Measurements from ENCODE around the gene ZNF559. TPM values are rescaled to one million over a fixed set of nuclear protein-coding genes. Genes with fewer than 3 reads are reported as not detected.
"Not testable (repeated sequence)": the region's sequence is repeated elsewhere in the genome, so short reads cannot be mapped to it uniquely, and the experiment has no call there.

Gene ZNF559
- 9.7 TPM for total RNA-seq
- long read RNA-seq, partial matches to known transcripts: 2 of 19 reads
- long read RNA-seq, other reads (novel, unspliced or antisense): 12 of 19 reads

DNA sequence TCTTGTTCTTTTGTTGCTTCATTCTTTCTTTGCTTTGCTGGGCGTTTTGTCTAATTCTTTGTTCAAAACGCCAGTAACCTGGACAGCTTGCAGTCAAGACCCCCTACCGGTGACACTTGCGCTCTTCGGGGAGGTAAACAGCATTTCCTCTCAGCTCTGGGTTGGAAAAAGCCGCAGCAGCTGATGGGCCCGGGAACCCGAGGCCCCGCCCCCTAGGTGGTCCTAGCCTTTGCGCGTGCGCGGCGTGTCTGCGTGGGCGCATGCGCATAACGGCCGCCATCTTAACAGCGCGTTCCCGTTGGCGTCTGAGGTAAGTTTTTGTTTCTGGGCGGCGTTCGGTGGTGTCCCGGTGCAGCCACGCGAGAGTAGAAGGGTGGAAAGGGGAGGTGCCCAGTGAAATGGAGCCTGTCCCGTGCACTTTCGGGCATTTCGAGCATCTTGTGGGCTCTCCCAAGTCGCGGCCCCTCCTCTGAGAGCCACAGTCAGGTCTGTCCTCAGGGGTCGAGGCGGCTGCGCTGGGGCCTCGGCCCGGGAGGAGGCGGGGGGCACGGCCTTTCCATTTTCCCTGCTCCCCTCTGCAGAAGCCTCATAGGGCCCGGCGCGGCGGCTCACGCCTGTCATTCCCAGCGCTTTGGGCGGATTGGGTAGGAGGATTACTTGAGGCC lies at the start of gene ZNF559:
ZNF559 (plus strand) TSS at position 261 of the 665 bp plus-strand sequence. CDS start 14,371 bp downstream, outside the sequence.
- peak; percentile 97 for DNase-seq (ENCODE audit: low spot score)

DNA sequence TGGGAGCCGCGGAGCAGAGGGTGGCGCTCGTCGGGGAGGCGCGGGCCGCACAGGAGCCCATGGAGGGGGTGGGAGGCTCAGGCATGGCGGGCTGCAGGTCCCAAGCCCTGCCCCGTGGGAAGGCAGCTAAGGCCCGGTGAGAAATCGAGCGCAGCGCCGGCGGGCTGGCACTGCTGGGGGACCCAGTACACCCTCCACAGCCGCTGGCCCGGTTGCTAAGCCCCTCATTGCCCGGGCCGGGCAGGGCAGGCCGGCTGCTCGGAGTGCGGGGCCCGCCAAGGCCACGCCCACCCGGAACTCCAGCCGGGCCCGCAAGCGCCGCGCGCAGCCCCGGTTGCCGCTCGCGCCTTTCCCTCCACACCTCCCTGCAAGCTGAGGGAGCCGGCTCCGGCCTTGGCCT lies 40.5 kb upstream of the ZNF559 start:
- DNase-seq (ENCODE audit: low spot score): not testable (repeated sequence)

DNA sequence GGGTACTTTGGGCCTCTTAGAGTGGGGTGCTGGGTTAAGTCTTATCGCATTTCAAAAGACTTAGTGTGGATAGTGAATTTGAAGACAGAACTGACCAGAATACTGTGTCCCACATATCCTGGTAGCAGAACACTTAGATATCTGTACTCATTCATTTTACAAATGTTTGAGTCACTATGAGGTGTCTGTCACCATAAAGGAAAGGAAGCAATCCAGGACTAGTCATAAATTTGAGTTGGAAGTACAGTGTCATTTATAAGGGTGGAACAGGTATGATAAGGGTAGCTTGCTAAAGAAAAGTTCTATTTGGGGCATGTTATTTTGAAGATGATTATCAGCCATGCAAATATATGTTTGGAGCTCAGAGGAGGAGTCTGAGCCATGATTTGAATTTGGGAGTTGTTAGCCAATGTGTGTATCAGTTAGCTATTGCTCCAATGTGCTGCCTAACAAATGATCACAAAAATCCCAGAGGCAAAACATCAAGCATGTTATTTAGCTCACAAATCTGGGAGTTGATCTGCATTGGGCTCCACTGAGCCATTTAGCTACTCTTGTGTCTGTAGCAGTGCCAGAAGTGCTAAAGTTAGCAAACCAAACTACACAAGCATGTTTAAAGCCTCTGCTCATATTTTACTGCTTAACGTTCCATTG lies 34.6 kb upstream of the ZNF559 start:
- DNase-seq (ENCODE audit: low spot score): no peak

DNA sequence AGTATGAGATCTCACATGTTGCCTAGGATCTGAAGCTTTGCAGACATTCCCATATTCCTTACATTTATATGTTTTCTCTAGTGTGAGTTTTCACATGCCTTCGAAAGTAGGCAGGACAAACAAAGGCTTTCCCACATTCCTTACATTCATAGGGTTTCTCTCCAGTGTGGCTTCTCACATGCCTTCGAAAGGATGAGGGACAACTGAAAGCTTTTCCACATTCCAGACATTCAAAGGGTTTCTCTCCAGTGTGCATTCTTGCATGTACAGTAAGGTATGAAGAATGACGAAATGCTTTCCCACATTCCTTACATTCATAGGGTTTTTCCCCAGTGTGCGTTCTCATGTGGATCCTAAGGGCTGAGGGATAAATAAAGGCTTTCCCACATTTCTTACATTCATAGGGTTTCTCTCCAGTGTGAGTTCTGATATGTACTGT lies 28.5 kb upstream of the ZNF559 start:
- no peak for DNase-seq (ENCODE audit: low spot score)

DNA sequence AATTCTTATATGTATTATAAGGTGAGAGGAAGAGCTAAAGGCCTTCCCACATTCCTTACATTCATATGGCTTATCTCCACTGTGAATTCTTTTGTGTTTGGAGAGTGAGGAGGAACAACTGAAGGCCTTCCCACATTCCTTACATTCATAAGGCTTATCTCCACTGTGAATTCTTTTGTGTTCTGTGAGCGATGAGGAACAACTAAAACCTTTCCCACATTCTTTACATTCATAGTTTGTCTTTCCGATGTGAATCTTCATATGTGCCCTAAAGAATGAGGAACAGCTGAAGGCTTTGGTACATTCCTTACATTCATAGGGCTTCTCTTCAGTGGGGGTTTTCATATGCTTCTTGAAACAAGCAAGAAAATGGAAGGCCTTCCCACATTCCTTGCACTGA lies 27.6 kb upstream of the ZNF559 start:
- DNase-seq (ENCODE audit: low spot score): no peak

DNA sequence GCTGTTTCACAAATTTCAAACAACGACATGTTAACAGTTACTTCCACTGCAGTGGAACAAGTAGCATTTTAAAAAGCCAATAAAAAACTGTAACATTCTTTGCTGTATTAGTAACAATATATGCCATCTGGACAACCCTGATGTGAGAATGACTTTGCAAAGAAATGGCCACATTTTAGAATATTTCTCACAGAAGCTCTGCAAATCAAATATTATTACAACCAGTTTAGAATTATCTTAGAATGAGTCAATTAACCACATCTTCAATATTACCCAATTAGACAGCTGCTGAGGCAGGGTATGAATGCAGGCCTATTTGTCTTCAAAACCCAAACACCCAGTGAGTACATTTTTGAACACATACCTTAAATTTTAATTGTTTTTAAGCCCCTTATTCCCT lies 17.5 kb upstream of the ZNF559 start:
- DNase-seq (ENCODE audit: low spot score): no peak

DNA sequence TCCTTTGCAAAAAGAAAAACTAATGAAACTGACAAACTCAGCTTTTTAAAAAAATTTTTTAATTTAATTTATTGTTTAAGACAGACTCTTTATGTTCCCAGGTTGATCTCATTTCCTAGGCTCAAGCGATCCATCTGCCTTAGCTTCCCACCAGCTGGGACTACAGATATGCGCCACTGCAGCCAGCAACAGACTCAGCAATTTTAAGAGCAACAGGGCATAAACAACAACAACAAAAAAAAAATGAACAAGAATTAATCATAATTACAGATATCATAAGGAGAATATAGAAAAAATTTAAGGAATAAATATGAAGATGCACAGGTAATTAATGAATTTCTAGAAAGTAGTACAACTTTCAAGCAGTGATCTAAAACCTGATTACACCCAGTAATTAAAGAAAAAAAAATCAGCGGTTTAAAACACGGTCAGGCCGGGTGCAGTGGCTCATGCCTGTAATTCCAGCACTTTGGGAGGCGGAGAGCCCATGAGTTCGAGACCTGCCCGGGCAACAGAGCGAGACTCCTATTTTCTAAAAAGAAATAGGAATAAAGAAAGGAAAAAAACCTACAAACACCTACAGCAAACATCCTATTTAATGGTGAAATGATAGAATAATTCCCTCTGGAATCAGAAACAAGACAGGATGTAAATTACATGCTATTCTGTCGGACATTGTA lies 15.7 kb upstream of the ZNF559 start:
- DNase-seq (ENCODE audit: low spot score): no peak

DNA sequence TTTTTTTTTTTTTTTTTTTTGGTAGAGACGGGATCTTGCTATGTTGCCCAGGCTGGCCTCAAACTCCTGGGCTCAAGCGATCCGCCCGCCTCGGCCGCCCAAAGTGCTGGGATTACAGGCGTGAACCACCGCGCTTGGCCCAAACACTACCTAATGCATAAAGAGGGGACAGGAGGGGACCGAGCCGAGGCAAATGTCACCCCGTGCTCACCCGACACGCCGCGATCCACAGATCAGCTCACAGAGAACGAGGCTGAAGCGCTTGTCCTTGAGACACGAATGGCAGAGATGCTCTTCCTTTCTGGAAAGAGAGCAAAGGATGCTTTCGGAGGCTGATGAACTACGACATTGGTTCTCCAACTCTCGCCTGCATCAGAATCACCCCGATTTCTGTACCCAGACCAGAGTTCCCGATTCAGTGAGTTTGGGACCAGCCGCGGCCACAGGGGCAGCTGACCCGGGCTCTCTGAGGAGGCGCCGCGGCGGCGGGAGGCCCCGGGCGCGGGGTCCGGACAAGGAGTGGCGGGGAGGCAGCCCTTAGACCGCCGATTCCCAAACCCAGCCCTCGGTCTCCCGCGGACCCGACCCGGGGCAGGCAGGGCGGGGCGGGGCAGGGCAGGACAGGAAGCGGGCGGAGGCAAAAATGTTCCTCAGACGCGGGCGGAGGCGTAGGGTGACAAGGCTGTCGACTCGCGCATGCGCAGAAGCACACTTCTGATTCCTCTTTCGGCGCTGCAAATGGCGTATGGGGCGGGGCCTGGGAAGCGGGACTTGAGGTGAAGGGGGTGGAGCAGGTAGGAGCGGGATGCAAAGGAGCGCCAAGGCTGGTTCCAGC lies 14.6 kb upstream of the ZNF559 start, which contains the start of gene ZNF699:
ZNF699 (minus strand) TSS at position 700 of the 835 bp plus-strand sequence. CDS start 4,719 bp downstream, outside the sequence.
- DNase-seq (ENCODE audit: low spot score): peak; percentile 99

DNA sequence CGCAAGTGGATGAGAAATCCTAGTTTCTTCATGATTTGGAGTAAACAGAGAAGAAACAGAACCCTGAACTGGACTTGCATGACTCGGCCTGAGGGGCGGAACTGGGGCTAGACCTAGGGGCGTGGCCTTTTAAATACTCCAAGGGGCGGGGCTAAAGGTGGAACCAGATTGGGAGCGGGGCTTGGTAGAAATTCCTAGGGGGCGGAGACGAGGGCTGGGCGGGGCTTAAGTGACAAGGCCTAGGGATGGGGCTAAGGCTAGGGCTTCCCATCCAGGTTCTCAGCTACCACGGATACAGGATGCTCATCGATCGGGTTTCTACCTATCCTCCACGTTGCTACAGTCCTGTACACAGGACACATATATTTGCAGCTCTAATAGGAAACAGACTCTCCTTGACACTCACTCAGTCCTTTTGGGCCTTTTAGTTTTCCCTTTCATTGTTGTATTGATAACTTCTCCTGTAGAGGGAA lies 14.0 kb upstream of the ZNF559 start:
- peak; percentile 93 for DNase-seq (ENCODE audit: low spot score)

DNA sequence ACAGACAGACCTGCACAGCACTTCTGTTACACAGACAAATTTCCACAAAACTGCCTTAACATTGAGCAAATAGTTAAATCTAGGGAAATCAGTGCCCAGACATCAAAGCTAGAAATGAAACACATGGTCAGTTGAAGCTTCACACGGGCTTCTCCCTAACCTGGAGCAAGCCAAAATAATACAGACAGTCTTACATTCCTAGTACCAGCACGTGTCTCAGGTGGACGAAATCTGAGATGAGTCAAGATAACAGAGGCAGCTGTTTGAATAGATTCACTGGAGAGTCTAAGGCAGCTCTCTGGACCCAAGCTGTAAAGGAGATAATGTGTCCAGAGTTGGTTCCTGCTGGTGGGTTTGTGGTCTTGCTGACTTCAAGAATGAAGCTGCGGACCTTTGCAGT lies 10.2 kb upstream of the ZNF559 start:
- no peak for DNase-seq (ENCODE audit: low spot score)

DNA sequence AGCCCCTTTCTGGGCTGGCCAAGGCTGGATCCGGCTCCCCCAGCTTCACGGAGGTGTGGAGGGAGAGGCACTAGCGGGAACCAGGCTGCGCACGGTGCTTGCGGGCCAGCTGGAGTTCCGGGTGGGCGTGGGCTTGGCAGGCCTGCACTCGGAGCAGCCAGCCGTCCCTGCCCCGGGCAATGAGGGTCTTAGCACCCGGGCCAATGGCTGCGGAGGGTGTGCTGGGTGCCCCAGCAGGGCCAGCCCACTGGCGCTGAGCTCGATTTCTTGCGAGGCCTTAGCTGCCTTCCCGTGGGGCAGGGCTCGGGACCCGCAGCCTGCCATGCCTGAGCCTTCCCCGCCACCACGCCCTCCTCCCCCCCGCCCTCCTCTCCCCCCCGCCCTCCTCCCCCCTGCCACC lies 2.6 kb upstream of the ZNF559 start:
- DNase-seq (ENCODE audit: low spot score): no peak

DNA sequence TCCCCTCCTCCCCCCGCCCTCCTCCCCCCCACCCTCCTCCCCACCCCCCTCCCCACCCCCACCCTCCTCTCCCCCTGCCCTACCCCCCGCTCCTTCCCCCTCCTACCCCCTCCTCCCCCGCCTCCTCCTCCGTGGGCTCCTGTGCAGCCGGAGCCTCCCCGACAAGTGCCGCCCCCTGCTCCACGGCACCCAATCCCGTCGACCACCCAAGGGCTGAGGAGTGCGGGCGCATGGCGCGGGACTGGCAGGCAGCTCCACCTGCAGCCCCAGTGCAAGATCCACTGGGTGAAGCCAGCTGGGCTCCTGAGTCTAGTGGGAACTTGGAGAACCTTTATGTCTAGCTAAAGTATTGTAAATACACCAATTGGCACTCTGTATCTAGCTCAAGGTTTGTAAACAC lies 2.2 kb upstream of the ZNF559 start:
- DNase-seq (ENCODE audit: low spot score): not testable (repeated sequence)

DNA sequence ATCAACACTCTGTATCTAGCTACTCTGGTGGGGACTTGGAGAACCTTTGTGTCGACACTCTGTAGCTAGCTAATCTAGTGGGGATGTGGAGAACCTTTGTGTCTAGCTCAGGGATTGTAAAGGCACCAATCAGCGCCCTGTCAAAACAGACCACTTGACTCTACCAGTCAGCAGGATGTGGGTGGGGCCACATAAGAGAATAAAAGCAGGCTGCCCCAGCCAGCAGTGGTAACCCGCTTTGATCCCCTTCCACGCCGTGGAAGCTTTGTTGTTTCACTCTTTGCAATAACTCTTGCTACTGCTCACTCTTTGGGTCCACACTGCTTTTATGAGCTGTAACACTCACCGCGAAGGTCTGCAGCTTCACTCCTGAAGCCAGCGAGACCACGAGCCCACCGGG lies 1.8 kb upstream of the ZNF559 start:
- not testable (repeated sequence) for DNase-seq (ENCODE audit: low spot score)

DNA sequence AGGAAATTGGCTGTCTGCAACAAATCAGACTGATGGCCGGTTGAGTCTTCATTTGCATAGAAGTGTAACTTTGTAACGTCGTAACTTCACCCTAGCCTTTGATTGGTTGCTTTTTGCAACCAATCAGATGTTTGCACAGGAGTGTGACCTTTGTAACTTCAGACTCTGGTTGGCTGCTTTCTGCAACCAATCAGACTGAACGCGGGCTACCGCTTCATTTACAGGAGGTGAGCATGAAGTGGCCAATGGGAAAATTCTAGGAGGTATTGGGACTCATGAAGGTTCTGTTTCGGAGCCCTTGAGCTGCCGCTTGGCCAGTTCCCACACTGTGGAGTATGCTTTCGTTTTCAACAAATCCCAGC lies 441 bp upstream of the ZNF559 start:
- DNase-seq (ENCODE audit: low spot score): no peak

DNA sequence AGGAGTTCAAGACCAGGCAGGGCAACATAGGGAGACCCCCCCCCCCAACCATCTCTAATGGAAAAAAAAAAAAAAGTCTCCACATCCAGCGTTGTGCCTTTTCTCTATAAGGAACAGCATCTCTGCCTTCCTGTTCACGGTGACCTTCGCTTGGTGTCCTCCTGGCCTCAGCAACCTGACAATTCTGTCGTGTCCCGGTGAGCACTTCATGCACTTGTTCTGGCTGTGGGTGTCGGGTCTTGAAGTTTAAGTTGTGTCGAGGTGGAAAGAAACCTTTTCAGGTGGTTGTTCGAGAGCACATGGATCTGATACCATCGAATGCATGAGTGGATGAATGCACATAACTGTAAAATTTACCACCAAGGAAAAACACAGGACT lies 594 bp downstream of the ZNF559 start:
- DNase-seq (ENCODE audit: low spot score): no peak

DNA sequence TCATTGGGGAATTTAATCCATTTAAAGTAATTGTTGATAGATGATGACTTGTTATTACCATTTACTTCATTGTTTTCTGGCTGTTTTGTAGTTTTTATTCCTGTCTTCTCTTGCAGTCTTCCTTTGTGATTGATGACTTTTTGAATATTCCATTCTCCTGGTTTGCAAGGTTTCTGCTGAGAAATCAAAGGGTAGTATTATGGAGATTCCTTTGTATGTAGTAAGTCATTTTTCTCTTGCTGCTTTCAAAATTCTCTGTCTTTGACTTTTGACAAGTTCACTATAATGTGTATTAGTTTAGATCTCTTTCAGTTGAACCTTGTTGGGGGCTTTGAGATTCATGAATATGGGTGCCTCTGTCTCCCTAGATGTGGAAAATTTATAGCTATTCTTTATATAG lies 6.0 kb downstream of the ZNF559 start:
- no peak for DNase-seq (ENCODE audit: low spot score)

DNA sequence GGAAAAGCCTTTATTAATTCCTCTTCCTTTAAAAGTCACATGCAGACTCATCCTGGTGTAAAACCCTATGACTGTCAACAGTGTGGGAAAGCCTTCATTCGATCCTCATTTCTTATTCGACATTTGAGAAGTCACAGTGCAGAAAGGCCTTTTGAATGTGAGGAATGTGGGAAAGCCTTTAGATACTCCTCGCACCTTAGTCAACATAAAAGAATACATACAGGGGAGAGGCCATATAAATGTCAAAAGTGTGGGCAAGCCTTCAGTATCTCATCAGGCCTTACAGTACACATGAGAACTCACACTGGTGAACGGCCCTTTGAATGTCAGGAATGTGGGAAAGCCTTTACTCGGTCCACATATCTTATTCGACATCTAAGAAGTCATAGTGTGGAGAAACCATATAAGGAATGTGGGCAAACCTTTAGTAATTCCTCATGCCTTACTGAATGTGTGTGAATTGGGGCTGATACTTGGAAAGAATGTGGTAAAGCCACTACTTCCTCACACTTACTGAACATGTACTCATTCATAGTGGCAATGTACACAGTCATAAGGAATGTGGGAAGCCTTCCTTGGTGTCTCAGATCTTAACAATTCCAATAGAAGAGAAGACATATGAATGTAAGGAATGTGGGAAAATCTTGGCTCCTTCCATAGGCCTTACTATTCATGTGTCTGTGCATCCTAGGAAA lies 18.8 kb downstream of the ZNF559 start:
- DNase-seq (ENCODE audit: low spot score): no peak

DNA sequence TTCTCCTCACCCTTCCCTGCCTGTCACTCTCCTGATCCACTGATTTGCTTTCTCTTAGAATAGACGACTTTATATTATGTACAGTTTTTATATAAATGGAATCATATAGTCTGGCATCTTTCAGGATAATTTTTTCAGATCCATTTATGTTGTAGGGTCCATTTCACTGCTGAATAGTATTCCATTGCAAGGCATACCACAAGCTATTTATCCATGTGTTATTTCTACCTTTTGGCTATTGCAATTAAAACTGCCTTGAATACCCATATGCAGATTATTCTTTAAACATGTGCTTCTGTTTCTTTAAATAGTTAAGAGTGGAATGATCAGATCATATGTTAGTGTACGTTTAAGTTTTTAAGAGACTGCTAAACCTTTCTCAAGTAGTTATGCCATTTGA lies 21.0 kb downstream of the ZNF559 start:
- no peak for DNase-seq (ENCODE audit: low spot score)

DNA sequence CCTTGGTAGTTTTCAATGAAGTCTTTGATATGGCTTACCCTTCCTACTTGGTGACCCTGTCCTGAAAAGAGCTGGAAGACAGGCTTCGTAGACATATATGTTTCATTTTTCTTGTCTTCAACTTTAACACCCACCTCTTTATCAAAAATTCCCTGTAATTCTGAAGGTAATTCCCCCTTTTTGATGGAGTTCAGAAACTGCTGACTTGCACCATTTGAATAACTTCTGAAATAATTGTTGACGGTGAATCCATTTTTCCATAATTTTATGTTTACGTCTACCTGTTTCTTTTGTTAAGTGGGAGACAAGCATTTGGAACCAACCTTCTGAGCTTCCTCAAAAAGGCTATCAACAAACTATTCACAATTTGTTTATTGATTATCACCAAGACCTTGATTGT lies 24.3 kb downstream of the ZNF559 start:
- no peak for DNase-seq (ENCODE audit: low spot score)

DNA sequence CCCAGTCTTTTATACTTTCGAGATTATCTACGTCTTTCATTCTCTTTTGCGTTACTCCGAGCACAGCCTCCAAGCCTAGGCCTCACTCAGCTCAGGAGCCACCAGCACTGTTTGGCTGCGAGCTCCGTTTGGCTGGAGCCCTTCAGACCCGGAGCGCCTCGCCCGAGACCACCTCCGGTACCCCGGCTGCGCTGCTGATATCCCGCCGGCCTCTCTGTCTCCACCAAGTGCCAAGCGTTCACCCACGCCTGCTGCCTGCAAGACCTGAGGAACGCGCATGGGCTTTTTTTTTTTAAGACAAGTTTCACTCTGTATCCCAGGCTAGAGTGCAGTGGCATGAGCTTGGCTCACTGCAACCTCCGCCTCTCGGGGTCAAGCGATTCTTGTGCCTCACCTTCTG lies 24.7 kb downstream of the ZNF559 start:
- no peak for DNase-seq (ENCODE audit: low spot score)

DNA sequence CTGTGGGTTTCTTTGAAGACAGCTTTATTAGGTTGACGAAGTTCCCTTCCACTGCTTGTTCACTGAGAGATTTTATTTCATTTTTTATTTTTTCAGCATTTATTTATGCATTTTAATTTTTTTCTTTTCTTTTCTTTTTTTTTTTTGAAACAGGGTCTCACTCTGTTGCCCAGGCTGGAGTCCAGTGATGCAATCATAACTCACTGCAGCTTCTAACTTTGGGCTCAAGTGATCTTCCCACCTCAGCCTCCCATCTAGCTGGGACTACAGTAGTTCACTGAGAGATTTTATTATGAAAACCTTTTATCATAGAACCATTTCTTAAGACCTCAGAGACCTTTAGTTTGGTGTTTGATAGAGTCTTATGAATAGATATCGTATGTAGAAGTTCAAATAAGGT lies 28.5 kb downstream of the ZNF559 start:
- DNase-seq (ENCODE audit: low spot score): no peak

All from mesenteric fat pad (tissue), 1 donor.